ENCODE data around the gene ANGPTL2.

GRCh38 chr9:127096208-127096607, 26.2 kb downstream of the ANGPTL2 start:
- TF ChIP-seq, protein P1, sequence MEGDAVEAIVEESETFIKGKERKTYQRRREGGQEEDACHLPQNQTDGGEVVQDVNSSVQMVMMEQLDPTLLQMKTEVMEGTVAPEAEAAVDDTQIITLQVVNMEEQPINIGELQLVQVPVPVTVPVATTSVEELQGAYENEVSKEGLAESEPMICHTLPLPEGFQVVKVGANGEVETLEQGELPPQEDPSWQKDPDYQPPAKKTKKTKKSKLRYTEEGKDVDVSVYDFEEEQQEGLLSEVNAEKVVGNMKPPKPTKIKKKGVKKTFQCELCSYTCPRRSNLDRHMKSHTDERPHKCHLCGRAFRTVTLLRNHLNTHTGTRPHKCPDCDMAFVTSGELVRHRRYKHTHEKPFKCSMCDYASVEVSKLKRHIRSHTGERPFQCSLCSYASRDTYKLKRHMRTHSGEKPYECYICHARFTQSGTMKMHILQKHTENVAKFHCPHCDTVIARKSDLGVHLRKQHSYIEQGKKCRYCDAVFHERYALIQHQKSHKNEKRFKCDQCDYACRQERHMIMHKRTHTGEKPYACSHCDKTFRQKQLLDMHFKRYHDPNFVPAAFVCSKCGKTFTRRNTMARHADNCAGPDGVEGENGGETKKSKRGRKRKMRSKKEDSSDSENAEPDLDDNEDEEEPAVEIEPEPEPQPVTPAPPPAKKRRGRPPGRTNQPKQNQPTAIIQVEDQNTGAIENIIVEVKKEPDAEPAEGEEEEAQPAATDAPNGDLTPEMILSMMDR (conservative IDR thresholded peaks at IDR 0.05; ENCODE audit: low read length), result no peak
- no peak for TF ChIP-seq EZH2phosphoT487 (IDR thresholded peaks at IDR 0.05; ENCODE audit: borderline replicate concordance, low read depth, low read length)
